SK-N-SH treated with all-trans-retinoic acid at 6 μM for 48 hours (cell line): Measurements from ENCODE around the gene MBNL2.
A peak's percentile ranks its signal among the peaks of the same experiment; 100 is the strongest.

Source experiments
- ATAC-seq: fragments of 200-7000 bp; cut with Tn5 transposase; 3 replicates; pipeline ENCODE4 v1.9.1; 2020; ENCODE audit warnings: mild to moderate bottlenecking, moderate library complexity
- ARNTL ChIP-seq: fragments of 450-650 bp; formaldehyde crosslinking; IDR thresholded peaks from 2 replicates; pipeline ENCODE4 v1.5.0; 2020; ENCODE audit warnings: low read depth, mild to moderate bottlenecking, moderate library complexity, borderline replicate concordance
- BACH2 ChIP-seq: fragments of 250-450 bp; sonication (Bioruptor Pico); IDR thresholded peaks from 2 replicates; pipeline ENCODE4 v1.9.0; 2021; ENCODE audit warnings: mild to moderate bottlenecking, borderline replicate concordance
- CSDC2 ChIP-seq: fragments of 250-450 bp; sonication (Bioruptor Pico); IDR thresholded peaks from 2 replicates; pipeline ENCODE4 v1.5.0; 2020; ENCODE audit warnings: mild to moderate bottlenecking, moderate library complexity
- ISL1 ChIP-seq: fragments of 250-450 bp; sonication (Bioruptor Pico); IDR thresholded peaks from 2 replicates; pipeline ENCODE4 v2.1.2; 2022; ENCODE audit warnings: mild to moderate bottlenecking, moderate library complexity
- OSR1 ChIP-seq: fragments of 250-450 bp; sonication (Bioruptor Pico); IDR thresholded peaks from 2 replicates; pipeline ENCODE4 v1.8.0; 2022; ENCODE audit warnings: moderate library complexity, mild to moderate bottlenecking, inconsistent platforms
- PPARA ChIP-seq: fragments of 250-450 bp; sonication (Bioruptor Pico); IDR thresholded peaks from 2 replicates; pipeline ENCODE4 v1.5.0; 2020; ENCODE audit warnings: mild to moderate bottlenecking, borderline replicate concordance
- SNAI2 ChIP-seq: fragments of 250-450 bp; sonication (Bioruptor Pico); IDR thresholded peaks from 2 replicates; pipeline ENCODE4 v1.5.0; 2020; ENCODE audit warnings: mild to moderate bottlenecking, moderate library complexity
- TCF4 ChIP-seq: fragments of 250-450 bp; sonication (Bioruptor Pico); IDR thresholded peaks from 2 replicates; pipeline ENCODE4 v1.8.0; 2021; ENCODE audit warnings: mild to moderate bottlenecking, moderate library complexity, borderline replicate concordance
- TOX ChIP-seq: fragments of 250-450 bp; sonication (Bioruptor Pico); IDR thresholded peaks from 2 replicates; pipeline ENCODE4 v1.8.0; 2021; ENCODE audit warnings: mild to moderate bottlenecking, moderate library complexity, borderline replicate concordance
- ZC3H10 ChIP-seq: fragments of 250-450 bp; sonication (Bioruptor Pico); IDR thresholded peaks from 2 replicates; pipeline ENCODE4 v1.5.1; 2021; ENCODE audit warnings: mild to moderate bottlenecking, moderate library complexity
- ZFP30 ChIP-seq: fragments of 450-650 bp; formaldehyde crosslinking; IDR thresholded peaks from 2 replicates; pipeline ENCODE4 v1.5.0; 2022; ENCODE audit warnings: mild to moderate bottlenecking, moderate library complexity
- ZNF565 ChIP-seq: fragments of 450-650 bp; formaldehyde crosslinking; conservative IDR thresholded peaks from 2 replicates; pipeline ENCODE4 v1.5.0; 2020; ENCODE audit warnings: low read depth, mild to moderate bottlenecking, moderate library complexity
- ZNF70 ChIP-seq: fragments of 450-650 bp; formaldehyde crosslinking; IDR thresholded peaks from 2 replicates; pipeline ENCODE4 v1.5.0; 2020; ENCODE audit warnings: mild to moderate bottlenecking, moderate library complexity
- ZNF8 ChIP-seq: fragments of 450-650 bp; formaldehyde crosslinking; IDR thresholded peaks from 2 replicates; pipeline ENCODE4 v1.5.0; 2020; ENCODE audit warnings: mild to moderate bottlenecking, moderate library complexity
- TF ChIP-seq, protein P1 (sequence below): fragments of 250-450 bp; sonication (Bioruptor Pico); IDR thresholded peaks from 2 replicates; pipeline ENCODE4 v1.5.1; 2021; ENCODE audit warnings: mild to moderate bottlenecking, moderate library complexity
- TF ChIP-seq, protein P2 (sequence below): fragments of 250-450 bp; sonication (Bioruptor Pico); IDR thresholded peaks from 2 replicates; pipeline ENCODE4 v1.8.0; 2021; ENCODE audit warnings: low read depth, mild to moderate bottlenecking, moderate library complexity, borderline replicate concordance
- TF ChIP-seq, protein P3 (sequence below): fragments of 250-450 bp; sonication (Bioruptor Pico); IDR thresholded peaks from 2 replicates; pipeline ENCODE4 v1.5.1; 2020; ENCODE audit warnings: low read depth, mild to moderate bottlenecking, moderate library complexity
- TF ChIP-seq, protein P4 (sequence below): fragments of 250-450 bp; sonication (Bioruptor Pico); IDR thresholded peaks from 2 replicates; pipeline ENCODE4 v1.5.0; 2020; ENCODE audit warnings: mild to moderate bottlenecking, moderate library complexity

Gene MBNL2

DNA sequence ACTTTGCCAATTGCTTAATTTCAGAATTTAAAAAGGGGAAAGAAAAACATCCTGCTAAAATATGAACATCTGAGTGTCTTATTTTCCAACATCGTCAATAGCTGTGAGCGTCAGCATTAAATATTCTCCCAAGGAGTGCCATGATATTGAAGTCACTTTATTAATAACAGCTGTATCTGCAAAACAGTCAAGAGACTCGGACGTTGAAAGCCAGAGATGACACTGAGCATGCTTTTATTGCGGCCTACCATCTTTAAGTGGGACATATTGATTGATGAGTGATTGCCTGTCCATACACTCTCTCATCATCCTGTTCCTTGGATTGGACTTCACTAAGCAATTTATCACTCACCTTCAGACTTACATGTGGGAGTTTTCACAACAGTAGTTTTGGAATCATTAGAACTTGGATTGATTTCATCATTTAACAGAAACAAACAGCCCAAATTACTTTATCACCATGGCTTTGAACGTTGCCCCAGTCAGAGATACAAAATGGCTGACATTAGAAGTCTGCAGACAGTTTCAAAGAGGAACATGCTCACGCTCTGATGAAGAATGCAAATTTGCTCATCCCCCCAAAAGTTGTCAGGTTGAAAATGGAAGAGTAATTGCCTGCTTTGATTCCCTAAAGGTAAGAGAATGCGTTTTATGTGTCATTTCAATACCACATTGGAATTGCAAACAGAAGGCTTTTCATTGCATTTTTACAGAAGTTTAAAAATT lies 53.8 kb downstream of the MBNL2 start (continued):
- TF ChIP-seq, protein P1, sequence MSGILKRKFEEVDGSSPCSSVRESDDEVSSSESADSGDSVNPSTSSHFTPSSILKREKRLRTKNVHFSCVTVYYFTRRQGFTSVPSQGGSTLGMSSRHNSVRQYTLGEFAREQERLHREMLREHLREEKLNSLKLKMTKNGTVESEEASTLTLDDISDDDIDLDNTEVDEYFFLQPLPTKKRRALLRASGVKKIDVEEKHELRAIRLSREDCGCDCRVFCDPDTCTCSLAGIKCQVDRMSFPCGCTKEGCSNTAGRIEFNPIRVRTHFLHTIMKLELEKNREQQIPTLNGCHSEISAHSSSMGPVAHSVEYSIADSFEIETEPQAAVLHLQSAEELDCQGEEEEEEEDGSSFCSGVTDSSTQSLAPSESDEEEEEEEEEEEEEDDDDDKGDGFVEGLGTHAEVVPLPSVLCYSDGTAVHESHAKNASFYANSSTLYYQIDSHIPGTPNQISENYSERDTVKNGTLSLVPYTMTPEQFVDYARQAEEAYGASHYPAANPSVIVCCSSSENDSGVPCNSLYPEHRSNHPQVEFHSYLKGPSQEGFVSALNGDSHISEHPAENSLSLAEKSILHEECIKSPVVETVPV: no peak
- no peak for TF ChIP-seq ISL1 (CRISPR knock-in tag)

DNA sequence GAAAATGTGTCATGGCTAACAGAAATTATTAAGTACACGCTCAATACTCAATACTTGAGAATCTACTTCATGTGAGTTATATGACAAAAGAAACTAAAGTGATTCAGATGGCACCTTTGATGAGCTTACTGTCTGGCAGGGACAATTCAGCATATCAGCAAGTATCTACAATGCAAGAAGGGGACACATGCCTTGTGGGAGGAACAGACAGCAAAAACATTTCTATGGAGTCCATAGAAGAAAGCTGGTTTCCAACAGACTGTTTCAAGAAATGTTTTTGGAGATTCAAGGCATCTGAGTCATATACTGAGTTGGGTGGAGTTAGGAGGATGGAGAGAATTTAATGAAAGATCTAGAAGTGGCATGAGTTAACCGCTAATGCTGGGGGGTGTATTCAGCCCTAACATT lies 54.7 kb downstream of the MBNL2 start:
- peak; percentile 2; the same call in 1 of the 3 replicates for ATAC-seq

DNA sequence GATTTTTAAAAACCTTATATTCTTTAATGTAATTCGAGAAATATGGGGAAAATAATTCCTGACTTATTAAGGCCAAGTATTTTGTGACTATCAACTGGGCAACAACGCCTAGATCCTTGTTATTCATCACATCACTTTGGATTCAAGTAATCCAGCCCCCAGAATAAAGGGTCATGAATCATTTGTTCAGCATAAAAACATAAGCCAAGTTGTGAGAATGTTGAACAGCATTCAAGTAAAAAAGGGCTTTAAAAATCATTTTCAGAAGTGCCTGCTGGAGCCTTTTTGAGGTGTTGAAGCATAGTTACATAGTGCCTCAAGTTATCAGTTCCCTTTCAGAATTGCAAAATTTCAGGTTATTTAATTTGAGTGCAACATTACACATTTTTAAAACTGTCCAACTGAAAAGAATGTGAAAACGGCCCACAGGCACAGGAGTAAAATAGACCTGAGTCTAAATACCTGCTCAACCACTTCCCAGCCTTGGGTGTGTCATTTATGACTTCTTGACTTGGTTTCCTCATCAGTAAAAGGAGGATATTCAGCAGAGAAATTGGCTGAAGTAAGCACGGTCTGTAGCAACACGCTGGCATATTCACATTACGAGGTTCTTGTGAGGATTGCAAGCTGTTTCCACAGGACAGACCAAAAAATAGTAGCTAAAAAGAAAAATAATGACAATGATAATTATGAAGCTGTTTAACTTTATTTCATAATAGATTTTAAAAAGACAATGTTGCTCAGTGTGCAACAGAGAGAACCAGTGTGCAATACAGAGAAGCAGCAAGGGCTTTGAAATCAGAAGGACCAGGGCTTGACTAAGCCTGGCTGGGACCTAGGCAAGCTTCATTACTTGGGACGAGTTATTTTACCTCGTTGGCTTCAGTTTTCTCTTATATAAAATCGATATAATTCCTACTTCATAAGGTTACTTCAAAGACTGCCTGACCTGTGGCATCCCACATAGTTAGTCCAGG lies 56.6 kb downstream of the MBNL2 start:
- no peak for ATAC-seq
- no peak for TF ChIP-seq CSDC2 (CRISPR knock-in tag)
- TF ChIP-seq, protein P2, sequence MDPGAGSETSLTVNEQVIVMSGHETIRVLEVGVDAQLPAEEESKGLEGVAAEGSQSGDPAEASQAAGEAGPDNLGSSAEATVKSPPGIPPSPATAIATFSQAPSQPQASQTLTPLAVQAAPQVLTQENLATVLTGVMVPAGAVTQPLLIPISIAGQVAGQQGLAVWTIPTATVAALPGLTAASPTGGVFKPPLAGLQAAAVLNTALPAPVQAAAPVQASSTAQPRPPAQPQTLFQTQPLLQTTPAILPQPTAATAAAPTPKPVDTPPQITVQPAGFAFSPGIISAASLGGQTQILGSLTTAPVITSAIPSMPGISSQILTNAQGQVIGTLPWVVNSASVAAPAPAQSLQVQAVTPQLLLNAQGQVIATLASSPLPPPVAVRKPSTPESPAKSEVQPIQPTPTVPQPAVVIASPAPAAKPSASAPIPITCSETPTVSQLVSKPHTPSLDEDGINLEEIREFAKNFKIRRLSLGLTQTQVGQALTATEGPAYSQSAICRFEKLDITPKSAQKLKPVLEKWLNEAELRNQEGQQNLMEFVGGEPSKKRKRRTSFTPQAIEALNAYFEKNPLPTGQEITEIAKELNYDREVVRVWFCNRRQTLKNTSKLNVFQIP: no peak
- no peak for TF ChIP-seq BACH2
- no peak for TF ChIP-seq ZNF8 (CRISPR knock-in tag)
- TF ChIP-seq, protein P3, sequence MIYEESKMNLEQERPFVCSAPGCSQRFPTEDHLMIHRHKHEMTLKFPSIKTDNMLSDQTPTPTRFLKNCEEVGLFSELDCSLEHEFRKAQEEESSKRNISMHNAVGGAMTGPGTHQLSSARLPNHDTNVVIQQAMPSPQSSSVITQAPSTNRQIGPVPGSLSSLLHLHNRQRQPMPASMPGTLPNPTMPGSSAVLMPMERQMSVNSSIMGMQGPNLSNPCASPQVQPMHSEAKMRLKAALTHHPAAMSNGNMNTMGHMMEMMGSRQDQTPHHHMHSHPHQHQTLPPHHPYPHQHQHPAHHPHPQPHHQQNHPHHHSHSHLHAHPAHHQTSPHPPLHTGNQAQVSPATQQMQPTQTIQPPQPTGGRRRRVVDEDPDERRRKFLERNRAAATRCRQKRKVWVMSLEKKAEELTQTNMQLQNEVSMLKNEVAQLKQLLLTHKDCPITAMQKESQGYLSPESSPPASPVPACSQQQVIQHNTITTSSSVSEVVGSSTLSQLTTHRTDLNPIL (CRISPR knock-in tag): no peak
- TF ChIP-seq ARNTL: no peak
- TF ChIP-seq, protein P4, sequence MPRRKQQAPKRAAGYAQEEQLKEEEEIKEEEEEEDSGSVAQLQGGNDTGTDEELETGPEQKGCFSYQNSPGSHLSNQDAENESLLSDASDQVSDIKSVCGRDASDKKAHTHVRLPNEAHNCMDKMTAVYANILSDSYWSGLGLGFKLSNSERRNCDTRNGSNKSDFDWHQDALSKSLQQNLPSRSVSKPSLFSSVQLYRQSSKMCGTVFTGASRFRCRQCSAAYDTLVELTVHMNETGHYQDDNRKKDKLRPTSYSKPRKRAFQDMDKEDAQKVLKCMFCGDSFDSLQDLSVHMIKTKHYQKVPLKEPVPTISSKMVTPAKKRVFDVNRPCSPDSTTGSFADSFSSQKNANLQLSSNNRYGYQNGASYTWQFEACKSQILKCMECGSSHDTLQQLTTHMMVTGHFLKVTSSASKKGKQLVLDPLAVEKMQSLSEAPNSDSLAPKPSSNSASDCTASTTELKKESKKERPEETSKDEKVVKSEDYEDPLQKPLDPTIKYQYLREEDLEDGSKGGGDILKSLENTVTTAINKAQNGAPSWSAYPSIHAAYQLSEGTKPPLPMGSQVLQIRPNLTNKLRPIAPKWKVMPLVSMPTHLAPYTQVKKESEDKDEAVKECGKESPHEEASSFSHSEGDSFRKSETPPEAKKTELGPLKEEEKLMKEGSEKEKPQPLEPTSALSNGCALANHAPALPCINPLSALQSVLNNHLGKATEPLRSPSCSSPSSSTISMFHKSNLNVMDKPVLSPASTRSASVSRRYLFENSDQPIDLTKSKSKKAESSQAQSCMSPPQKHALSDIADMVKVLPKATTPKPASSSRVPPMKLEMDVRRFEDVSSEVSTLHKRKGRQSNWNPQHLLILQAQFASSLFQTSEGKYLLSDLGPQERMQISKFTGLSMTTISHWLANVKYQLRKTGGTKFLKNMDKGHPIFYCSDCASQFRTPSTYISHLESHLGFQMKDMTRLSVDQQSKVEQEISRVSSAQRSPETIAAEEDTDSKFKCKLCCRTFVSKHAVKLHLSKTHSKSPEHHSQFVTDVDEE (CRISPR knock-in tag): no peak
- no peak for TF ChIP-seq SNAI2 (CRISPR knock-in tag)

More for the DNA sequence above, 54.7 kb downstream of the MBNL2 start:
- no peak for TF ChIP-seq ZFP30 (CRISPR knock-in tag)
- TF ChIP-seq CSDC2 (CRISPR knock-in tag): 0 out of 2 replicates have a peak, but pooled peaks have one; percentile 51

DNA sequence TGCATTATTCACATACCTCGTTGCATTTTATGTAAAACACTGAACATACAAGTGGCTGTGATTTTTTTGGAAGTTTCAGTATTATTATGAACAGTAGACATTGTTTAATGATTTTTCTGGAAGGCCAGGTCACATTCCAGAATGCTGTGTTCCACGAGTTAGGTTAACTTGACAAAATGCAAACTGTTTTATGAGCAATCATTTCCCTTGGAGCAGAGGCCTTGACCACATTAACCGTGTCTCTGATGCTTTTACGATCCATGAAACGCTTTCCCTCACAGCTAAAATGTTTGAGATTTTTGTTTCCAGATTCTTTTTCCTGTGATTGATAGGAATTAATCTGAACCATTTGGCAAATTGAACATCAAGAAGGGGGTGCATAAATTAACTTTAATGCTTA lies 57.8 kb downstream of the MBNL2 start:
- no peak for ATAC-seq
- 0 out of 2 replicates have a peak, but pooled peaks have one; percentile 9 for TF ChIP-seq ISL1 (CRISPR knock-in tag)
- TF ChIP-seq OSR1 (CRISPR knock-in tag): no peak

DNA sequence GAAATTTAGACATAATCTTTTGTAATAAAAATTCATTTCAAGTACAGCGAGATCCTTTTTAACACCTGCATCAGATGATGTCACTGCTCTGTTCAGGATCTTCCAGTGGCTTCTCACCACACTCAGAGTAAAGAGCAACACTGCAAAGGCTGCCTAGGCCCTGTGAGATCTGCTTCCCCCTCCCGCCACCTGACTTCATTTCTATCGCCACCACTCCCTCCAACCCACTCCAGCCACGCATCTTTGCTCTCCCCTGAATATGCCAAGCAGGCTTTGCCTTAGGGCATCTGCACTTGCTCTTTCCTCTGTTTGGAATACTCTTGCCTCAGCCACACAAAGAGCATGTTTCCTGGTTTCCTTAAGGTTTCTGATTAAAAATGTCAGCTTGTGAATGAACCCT lies 58.3 kb downstream of the MBNL2 start:
- TF ChIP-seq ZC3H10: no peak
- TF ChIP-seq ZNF70: peak; percentile 83; the same call in 1 of the 2 replicates
- no peak for TF ChIP-seq PPARA (CRISPR knock-in tag)
- TF ChIP-seq TCF4 (CRISPR knock-in tag): no peak
- no peak for TF ChIP-seq ZNF565 (CRISPR knock-in tag)
- TF ChIP-seq CSDC2 (CRISPR knock-in tag): 0 out of 2 replicates have a peak, but pooled peaks have one; percentile 26
- TF ChIP-seq ISL1 (CRISPR knock-in tag): 0 out of 2 replicates have a peak, but pooled peaks have one; percentile 1
- no peak for TF ChIP-seq TOX (CRISPR knock-in tag)
- ATAC-seq: no peak
